Fibroblast of the aortic adventitia (primary cell): Measurements from ENCODE around the gene SKOR2. TPM values are rescaled to one million over a fixed set of nuclear protein-coding genes. Genes with fewer than 3 reads are reported as not detected.
"Not testable (repeated sequence)": the region's sequence is repeated elsewhere in the genome, so short reads cannot be mapped to it uniquely, and the experiment has no call there.

Experiments used
- DNase-seq: peaks from one replicate; pipeline ENCODE4 v3.0.0-alpha.2; 2010; ENCODE audit warnings: low read depth
- H3K4me3 ChIP-seq: 2 replicates; pipeline ENCODE4 v1.5.1; 2011; ENCODE audit warnings: low read depth, mild to moderate bottlenecking, control low read depth, low read length, moderate library complexity
- CTCF ChIP-seq: IDR thresholded peaks from 2 replicates; pipeline ENCODE4 v1.5.1; 2011; ENCODE audit warnings: mild to moderate bottlenecking, low read length, control low read depth, inconsistent platforms; ENCODE audit not compliant: insufficient read depth
- total RNA-seq: library from RNA; depleted of rRNA; stranded (reverse); fragments of >200 nt; gene quantifications from 2 replicates; pipeline ENCODE4 v1.2.3, GENCODE V29; 2012; ENCODE audit warnings: low replicate concordance

Gene SKOR2
- total RNA-seq, 1 donor: not detected

DNA sequence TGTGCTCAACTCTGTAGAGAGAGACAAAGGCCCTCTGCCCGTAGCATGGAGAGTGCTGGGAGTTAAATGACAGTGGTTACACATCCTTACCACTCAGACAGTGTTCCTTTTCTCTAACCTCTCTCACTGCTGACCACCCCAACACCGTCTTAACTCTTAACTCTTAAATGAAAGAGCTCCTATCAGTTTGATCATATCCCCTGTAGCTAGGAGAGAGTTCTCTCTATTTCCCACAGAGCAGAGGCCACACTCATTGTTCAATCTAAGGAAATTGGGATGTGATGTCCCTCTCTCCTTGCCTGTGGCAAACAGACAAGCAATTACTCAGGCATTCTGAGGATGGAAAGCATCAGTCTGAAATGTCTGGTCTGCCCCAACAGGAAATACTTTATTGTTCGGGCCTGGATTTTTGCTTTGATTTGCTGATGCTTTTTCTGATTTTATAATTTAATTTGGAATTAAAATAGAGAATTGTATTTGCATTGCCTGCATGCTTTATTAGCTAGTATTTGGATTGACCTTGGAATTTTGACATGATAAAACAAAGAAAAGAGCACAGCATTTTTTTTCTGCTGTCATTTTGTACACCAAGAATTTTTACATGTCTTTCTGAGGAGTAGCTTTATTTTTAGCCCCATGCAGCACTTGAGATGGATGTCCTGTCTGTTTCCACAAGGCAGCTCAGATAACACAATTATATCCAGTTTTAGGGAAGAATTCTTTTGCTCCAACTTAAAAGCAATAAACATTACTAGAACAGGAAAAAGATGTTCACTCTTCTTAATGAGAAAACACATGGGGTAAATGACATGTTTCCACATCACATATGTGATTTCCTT, 47.6 kb downstream of the SKOR2 start:
- DNase-seq: no peak
- TF ChIP-seq CTCF: no peak
- H3K4me3 ChIP-seq: no peak overlapping the region

DNA sequence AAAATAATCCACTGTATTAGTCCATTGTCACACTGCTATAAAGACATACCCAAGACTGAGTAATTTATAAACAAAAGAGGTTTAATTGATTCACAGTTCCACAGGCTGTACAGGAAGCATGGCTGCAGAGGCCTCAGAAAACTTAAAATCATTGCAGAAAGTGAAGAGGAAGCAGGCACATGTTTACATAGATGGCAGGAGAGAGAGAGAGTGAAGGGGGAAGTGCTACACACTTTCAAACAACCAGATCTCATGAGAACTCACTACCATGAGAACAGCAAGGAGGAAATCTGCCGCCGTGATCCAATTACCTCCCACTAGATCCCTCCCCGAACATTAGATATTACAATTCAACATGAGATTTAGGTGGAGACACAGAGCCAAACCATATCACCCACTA, 55.5 kb downstream of the SKOR2 start:
- not testable (repeated sequence) for H3K4me3 ChIP-seq, DNase-seq

- TF ChIP-seq CTCF: no peak
Observed at GRCh38 chr18:47191961-47192360, 59.5 kb downstream of the SKOR2 start.

DNA sequence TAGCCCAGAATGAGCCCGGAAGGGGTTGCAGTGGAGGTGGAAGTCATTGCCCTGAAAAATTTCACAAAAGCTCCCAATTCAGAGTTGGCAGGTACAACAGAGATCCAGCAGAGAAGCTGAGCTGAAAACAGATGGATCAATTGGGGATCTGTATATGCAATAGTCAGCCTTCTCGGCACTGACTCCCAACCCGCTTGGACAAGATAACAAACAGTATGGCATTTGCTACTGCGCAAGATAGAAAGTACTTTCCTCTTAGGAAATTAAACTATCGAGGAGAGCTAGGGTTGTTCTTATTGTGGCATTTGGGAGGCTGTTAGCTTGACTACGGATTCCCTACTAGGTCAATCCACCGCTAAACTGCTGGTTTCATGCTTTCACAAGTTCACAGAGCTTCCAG, 63.7 kb downstream of the SKOR2 start:
- TF ChIP-seq CTCF: no peak
- no peak overlapping the region for H3K4me3 ChIP-seq
- no peak for DNase-seq

More at GRCh38 chr18:47191961-47192360, 59.5 kb downstream of the SKOR2 start:
- DNase-seq: peak; percentile 9
- no peak overlapping the region for H3K4me3 ChIP-seq

GRCh38 chr18:47184419-47185050, 66.9 kb downstream of the SKOR2 start:
- H3K4me3 ChIP-seq: no peak overlapping the region
- no peak for TF ChIP-seq CTCF
- peak; percentile 73 for DNase-seq

DNA sequence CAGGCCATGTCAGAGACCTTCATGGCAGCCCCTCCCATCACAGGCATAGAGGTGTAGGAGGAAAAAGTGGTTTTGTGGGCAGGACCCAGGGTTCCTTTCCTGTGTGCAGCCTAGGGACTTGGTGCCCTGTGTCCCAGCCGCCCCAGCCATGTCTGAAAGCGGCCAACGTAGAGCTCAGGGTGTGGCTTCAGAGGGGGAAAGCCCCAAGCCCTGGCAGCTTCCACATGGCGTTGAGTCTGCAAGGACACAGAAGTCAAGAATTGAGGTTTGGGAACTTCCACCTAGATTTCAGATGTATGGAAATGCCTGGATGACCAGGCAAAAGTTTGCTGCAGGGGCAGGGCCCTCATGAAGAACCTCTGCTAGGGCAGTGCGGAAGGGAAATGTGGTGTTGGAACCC, 69.3 kb downstream of the SKOR2 start:
- H3K4me3 ChIP-seq, DNase-seq: not testable (repeated sequence)

DNA sequence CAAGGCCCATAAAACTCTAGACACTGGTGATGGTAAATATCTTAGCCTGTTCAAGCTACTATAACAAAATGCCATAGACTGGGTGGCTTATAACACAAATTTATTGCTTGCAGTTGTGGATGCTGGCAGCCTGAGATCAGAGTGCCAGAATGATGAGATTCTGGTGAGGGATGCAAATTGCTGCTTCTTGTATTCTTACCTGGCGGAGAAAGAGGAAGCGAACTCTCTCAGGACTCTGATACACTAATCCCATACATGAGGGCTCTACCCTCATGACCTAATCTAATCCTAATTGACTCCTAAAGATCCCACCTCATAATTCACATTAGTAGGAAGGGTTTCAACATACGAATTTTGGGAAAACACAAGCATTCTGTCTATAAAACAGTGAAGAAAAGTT, 70.7 kb downstream of the SKOR2 start:
- TF ChIP-seq CTCF: no peak
- H3K4me3 ChIP-seq: no peak overlapping the region
- no peak for DNase-seq

DNA sequence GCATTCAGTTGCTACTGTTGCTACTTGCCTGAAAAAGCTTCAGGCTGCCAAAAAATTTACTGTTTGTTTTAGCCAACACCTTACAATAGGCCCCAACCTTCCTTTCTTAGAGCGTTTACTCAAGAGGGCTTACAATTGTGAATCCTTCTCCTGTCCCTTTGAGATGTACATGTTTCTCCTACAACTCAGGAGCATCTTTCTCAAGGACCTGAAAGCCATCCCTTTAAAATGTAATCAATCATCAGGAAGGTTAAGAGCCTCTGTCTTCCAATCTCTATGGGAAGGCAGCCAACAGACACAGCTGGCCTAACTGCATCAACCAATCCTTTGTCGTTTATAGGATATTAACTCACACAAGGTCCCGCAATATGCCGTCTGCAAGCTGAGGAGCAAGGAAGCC, 71.9 kb downstream of the SKOR2 start:
- H3K4me3 ChIP-seq: no peak overlapping the region
- TF ChIP-seq CTCF: no peak
- no peak for DNase-seq
